K562 treated with DMSO at 1 percent for 12 hours (cell line): ENCODE measurements around the gene CNNM1. TPM values are rescaled to one million over a fixed set of nuclear protein-coding genes. Genes with fewer than 3 reads are reported as not detected.

Experiments used
- total RNA-seq: library from RNA; unstranded; fragments of 300-600 nt; gene quantifications from 2 replicates; pipeline ENCODE4 v1.2.3, GENCODE V29; 2022; ENCODE audit not compliant: insufficient read depth

The CNNM1 gene
- total RNA-seq = not detected in 2 replicates

DNA sequence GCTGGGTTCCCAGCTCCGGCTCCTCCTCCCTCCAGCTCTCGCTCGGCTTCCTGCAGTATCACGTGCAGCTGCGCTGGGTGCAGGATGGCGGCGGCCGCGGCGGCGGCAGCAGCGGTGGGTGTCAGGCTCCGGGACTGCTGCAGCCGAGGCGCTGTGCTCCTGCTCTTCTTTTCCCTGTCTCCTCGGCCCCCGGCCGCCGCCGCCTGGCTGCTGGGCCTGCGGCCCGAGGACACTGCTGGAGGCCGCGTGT is at the start of gene CNNM1:
CNNM1 (plus strand) TSS at position 53 of the 250 bp plus-strand sequence; CDS start at position 85, 32 bp downstream.

DNA sequence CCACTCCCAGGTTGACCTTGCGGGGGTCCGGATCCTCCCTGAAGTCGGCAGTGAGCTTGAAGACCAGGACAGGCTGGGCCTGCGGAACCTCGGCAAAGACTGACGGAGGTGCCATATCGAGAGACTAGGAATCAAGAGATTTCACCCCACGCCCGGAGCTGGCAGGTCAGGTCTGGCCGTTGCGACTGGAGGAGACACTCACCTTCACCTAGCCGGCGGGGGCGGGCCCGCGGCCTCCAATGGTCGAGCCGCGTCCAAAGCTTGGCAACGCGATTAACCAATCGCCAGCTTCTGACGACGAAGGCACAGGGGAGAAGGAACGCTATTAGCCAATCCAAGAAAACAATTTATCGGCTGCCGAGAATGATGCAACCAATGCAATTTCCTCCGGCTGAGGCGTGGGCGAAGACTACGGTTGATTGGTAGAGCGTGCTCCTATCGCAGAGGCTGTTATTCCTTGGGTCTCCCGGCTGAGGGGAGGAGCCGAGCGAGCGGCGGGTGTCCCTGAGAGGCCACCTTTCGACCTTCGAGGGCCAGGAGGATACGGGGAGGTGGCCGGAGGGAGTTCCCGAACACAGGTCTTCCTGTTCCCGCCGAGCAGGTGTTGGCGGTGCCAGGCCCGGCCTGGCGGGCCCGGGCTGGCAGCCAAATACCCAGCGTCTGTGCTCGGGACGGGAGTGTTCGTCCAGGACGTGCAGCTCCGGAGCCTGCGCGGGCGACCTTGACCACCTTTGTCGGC is 101.5 kb downstream of the CNNM1 start, which contains the start of gene GOT1:
GOT1 (minus strand) TSS at position 174 of the 739 bp plus-strand sequence; CDS start at position 115, 59 bp downstream.

Other genes starting within 250 kb of the CNNM1 start
- gene HPSE2, start 93.5 kb upstream of the CNNM1 start, total RNA-seq = not detected in 2 replicates
- gene GOT1, start 101.3 kb downstream of the CNNM1 start, total RNA-seq = 67.5 and 76.2 TPM in 2 replicates
- not detected in 2 replicates for gene NKX2-3, start 203.6 kb downstream of the CNNM1 start, total RNA-seq